ENCODE measurements around the gene ITPR2.
"Not testable (repeated sequence)": the region's sequence is repeated elsewhere in the genome, so short reads cannot be mapped to it uniquely, and the experiment has no call there.

Gene ITPR2

DNA sequence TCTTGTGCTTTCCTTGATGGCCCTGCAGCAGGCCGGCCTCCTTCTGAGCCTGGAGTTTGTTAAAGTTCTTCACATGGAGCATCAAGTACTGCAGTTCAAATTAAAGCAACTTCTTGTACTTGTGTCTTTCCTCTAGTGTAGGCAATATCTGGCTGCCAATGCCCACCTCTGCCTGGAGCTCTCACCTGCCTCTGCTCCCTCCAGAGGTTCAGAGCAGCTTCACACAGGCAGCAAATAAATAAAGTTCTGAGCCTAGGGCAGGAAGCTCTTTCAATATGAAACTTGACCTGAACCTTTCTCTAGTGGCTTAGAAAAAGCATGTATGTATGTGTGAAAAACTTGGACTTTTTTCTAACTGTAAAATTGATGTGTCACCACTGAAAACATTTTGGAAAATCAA, 65.9 kb downstream of the ITPR2 start:
- no peak overlapping the region for H3K4me3 ChIP-seq (ENCODE audit: low read depth, low read length)
- TF ChIP-seq, protein P1, sequence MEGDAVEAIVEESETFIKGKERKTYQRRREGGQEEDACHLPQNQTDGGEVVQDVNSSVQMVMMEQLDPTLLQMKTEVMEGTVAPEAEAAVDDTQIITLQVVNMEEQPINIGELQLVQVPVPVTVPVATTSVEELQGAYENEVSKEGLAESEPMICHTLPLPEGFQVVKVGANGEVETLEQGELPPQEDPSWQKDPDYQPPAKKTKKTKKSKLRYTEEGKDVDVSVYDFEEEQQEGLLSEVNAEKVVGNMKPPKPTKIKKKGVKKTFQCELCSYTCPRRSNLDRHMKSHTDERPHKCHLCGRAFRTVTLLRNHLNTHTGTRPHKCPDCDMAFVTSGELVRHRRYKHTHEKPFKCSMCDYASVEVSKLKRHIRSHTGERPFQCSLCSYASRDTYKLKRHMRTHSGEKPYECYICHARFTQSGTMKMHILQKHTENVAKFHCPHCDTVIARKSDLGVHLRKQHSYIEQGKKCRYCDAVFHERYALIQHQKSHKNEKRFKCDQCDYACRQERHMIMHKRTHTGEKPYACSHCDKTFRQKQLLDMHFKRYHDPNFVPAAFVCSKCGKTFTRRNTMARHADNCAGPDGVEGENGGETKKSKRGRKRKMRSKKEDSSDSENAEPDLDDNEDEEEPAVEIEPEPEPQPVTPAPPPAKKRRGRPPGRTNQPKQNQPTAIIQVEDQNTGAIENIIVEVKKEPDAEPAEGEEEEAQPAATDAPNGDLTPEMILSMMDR (IDR thresholded peaks at IDR 0.05; ENCODE audit: borderline replicate concordance, insufficient read depth, low read depth, low read length): no peak

DNA sequence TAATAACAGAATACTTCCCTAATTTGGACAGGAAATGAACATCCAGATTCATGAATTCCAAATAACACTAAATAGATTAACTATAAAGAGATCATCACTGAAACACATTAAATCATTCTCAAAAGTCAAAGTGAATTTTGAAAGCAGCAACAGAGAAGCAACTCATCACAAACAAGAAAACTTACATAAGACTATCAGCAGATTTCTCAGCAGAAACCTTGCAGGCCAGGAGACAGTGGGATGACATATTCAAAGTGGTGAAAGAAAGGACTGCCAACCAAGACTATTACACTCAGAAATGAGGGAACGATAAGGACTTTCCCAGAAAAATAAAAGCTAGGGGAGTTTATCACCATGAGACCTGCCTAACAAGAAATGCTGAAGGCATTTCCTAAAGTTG, 70.8 kb downstream of the ITPR2 start:
- H3K4me3 ChIP-seq (ENCODE audit: low read depth, low read length): no peak overlapping the region
- TF ChIP-seq, protein P1 (IDR thresholded peaks at IDR 0.05; ENCODE audit: borderline replicate concordance, insufficient read depth, low read depth, low read length): no peak

DNA sequence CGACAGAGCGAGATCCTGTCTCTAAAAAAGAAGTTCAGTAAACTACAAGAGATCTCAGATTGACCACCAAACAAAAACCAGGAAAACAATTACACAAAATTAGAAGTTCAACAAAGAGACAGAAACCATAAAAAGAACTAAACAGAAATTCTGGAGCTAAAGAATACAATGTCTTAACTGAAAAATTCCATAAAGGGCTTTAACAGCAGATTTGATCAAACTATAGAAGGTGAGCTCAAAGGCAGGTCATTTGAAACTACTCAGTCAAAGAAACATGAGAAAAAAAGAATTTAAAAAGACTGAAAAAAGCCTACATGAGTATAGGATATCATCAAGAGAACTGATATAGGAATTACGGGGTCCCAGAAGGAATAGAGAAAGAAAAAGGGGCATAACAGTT, 71.2 kb downstream of the ITPR2 start:
- TF ChIP-seq, protein P1 (IDR thresholded peaks at IDR 0.05; ENCODE audit: borderline replicate concordance, insufficient read depth, low read depth, low read length): no peak
- H3K4me3 ChIP-seq (ENCODE audit: low read depth, low read length): no peak overlapping the region

DNA sequence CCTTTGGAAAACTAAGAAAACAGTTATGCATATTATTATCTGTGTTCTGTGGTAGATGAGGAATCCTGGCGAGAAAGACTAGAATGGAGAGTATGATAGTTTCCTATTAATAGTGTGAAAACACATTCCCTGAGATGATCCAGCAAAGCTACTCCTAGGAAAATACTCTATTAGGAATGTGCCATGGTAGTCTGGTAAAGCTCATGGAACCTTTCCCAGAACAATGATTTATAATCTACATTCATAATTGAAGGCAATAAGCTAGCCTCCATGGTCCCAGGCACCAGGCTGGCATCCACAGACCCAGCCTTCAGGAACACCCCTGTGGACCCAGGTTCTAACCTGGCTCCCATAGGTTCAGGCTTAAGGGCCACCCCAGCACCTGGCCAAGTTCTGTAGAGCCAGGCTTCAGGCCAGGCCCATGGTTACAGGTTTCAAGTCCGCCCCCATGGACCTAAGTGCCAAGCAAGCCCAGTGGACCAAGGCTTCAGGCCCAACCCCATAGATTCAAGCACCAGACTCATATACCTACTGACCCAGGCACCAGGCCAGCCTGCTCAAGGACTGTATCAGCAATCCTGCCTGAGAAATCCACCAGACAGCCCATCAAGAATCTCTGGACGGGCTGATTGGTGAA, 72.2 kb downstream of the ITPR2 start:
- TF ChIP-seq, protein P1 (IDR thresholded peaks at IDR 0.05; ENCODE audit: borderline replicate concordance, insufficient read depth, low read depth, low read length): no peak
- no peak overlapping the region for H3K4me3 ChIP-seq (ENCODE audit: low read depth, low read length)

DNA sequence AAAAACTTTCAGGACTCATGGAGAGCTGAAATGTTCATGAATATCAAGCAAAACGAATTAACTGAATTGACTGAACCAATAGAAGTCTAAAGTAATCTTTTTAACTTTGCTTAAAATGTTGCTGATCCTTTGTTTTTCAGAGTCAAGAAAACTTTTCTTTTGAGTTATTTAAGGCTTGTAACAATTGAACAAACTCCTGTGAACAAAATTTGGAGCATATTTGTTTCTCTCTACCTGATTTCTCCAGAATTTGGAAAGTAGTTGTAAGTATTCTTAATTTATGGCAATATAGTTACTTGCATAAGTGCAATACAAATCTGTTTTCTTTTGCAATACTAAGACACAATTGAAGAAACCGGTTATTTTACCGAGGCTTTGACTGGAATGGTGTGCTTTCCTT, 77.6 kb downstream of the ITPR2 start:
- not testable (repeated sequence) for H3K4me3 ChIP-seq (ENCODE audit: low read depth, low read length)

DNA sequence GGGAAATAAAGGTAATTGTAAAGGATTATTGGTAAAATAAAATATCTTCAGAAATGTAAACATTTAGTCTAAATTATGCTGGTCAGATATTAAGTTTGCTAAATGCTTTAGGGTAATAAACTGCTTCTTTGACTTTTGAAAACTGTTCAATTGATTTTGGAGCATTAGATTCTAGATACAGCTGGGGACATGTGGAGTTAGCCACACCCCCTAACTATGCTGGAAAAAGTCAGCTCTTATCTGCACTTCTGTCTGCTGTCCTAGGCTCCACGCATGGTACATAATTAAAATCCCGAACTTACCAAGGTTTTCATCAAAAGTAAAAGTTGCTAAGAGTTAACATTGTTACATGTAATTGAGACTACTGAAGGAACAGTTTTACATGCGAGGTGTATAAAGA, 78.8 kb downstream of the ITPR2 start:
- H3K4me3 ChIP-seq (ENCODE audit: low read depth, low read length): no peak overlapping the region
- TF ChIP-seq, protein P1 (IDR thresholded peaks at IDR 0.05; ENCODE audit: borderline replicate concordance, insufficient read depth, low read depth, low read length): no peak

DNA sequence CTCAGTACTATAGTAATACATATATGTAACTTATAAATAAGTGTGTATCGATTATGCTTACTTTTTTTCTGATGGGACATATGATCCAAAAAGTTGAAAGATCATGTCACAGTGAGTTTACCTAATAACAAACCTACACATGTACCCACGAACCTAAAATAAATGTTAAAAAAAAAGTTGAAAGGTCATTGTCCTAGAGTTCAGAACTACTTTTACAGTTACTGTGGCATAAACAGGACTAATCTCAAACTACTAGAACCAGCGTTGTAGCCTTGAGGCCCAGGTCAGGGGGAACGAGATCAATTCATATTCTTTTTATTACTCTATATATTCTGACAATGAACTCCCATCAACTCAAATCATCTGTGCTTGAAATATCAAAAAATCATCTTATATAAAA, 81.8 kb downstream of the ITPR2 start:
- TF ChIP-seq, protein P1 (IDR thresholded peaks at IDR 0.05; ENCODE audit: borderline replicate concordance, insufficient read depth, low read depth, low read length): no peak
- no peak overlapping the region for H3K4me3 ChIP-seq (ENCODE audit: low read depth, low read length)

All from GM12875 (cell line).